T-helper 2 cell treated with Interferon-gamma antibody and Interleukin-4, amounts not matched to agents 5 μg/mL and 100 μg/mL, for 36 hours (primary cell): ENCODE data around the gene WDR45B.

Experiments
- DNase-seq: peaks from one replicate; pipeline ENCODE4 v3.0.0; 2021; ENCODE audit warnings: low spot score
- H3K27ac Mint-ChIP-seq: one replicate; pipeline ENCODE4 v1.8.0; 2021; ENCODE audit warnings: mild to moderate bottlenecking, mixed read lengths
- H3K27me3 Mint-ChIP-seq: one replicate; pipeline ENCODE4 v1.8.0; 2021; ENCODE audit warnings: low read depth, mixed read lengths
- H3K36me3 Mint-ChIP-seq: one replicate; pipeline ENCODE4 v1.8.0; 2021; ENCODE audit warnings: low read depth, mixed read lengths
- H3K4me1 Mint-ChIP-seq: one replicate; pipeline ENCODE4 v1.8.0; 2021; ENCODE audit warnings: low read depth, mixed read lengths
- H3K4me3 Mint-ChIP-seq: one replicate; pipeline ENCODE4 v1.8.0; 2022; ENCODE audit warnings: mild to moderate bottlenecking, moderate library complexity, mixed read lengths
- H3K9me3 Mint-ChIP-seq: one replicate; pipeline ENCODE4 v1.8.0; 2021; ENCODE audit warnings: mixed read lengths

WDR45B gene

GRCh38 chr17:82569621-82570020 lies 78.6 kb downstream of the WDR45B start:
- Mint-ChIP-seq H3K4me3 (no peak overlapping the region), H3K9me3 (no peaks in the 10 kb centered on the region), H3K4me1 (no peaks in the 10 kb centered on the region), H3K27ac (no peak overlapping the region), H3K36me3 (peaks cover 32% of the 10 kb centered on the region), H3K27me3 (no peaks in the 10 kb centered on the region)
- no peak for DNase-seq

- Mint-ChIP-seq H3K4me3 (no peak overlapping the region), H3K27ac (no peak overlapping the region), H3K36me3 (peaks cover 32% of the 10 kb centered on the region), H3K4me1 (no peaks in the 10 kb centered on the region), H3K27me3 (no peaks in the 10 kb centered on the region), H3K9me3 (no peaks in the 10 kb centered on the region)
- no peak for DNase-seq
Measured at GRCh38 chr17:82568997-82569393, 79.2 kb downstream of the WDR45B start.

- H3K4me3 Mint-ChIP-seq: no peak overlapping the region
- no peak for DNase-seq
- no peaks in the 10 kb centered on the region for H3K27me3 Mint-ChIP-seq
- no peaks in the 10 kb centered on the region for H3K9me3 Mint-ChIP-seq
- no peaks in the 10 kb centered on the region for H3K4me1 Mint-ChIP-seq
- H3K27ac Mint-ChIP-seq: no peak overlapping the region
- H3K36me3 Mint-ChIP-seq: peaks cover 35% of the 10 kb centered on the region
Measured at GRCh38 chr17:82567286-82567685, 81.0 kb downstream of the WDR45B start.

- H3K9me3 Mint-ChIP-seq: no peaks in the 10 kb centered on the region
Measured at GRCh38 chr17:82566129-82566960, 81.9 kb downstream of the WDR45B start.

GRCh38 chr17:82565551-82565950 lies 82.7 kb downstream of the WDR45B start:
- no peaks in the 10 kb centered on the region for H3K9me3 Mint-ChIP-seq
- no peaks in the 10 kb centered on the region for H3K27me3 Mint-ChIP-seq
- H3K4me3 Mint-ChIP-seq: no peak overlapping the region
- H3K4me1 Mint-ChIP-seq: peaks cover 6% of the 10 kb centered on the region
- no peak overlapping the region for H3K27ac Mint-ChIP-seq
- H3K36me3 Mint-ChIP-seq: peaks cover 28% of the 10 kb centered on the region
- no peak for DNase-seq

More at GRCh38 chr17:82566129-82566960, 81.9 kb downstream of the WDR45B start:
- Mint-ChIP-seq H3K27me3 (no peaks in the 10 kb centered on the region), H3K27ac (no peak overlapping the region), H3K4me1 (peaks cover under 1% of the 10 kb centered on the region), H3K4me3 (no peak overlapping the region), H3K36me3 (peaks cover 30% of the 10 kb centered on the region)
- DNase-seq: no peak
